Liver (tissue), 3 donors: ENCODE measurements around the gene ZNF195.
"Not testable (repeated sequence)": the region's sequence is repeated elsewhere in the genome, so short reads cannot be mapped to it uniquely, and the experiment has no call there.

ENCODE experiments used
- ATF3 ChIP-seq: IDR thresholded peaks from 2 replicates; pipeline ENCODE4 v1.6.1; 2016; ENCODE audit warnings: antibody characterized with exemption
- CTCF ChIP-seq: fragments of 150-350 bp; IDR thresholded peaks from 2 replicates; pipeline ENCODE4 v1.5.1; 2017; ENCODE audit warnings: improper control_type of control experiment, low read depth, low read length; ENCODE audit not compliant: missing input control
- HNF4A ChIP-seq, 2 donors: conservative IDR thresholded peaks; 2 replicates each; pipeline ENCODE4 v1.6.1; 2016; ENCODE audit warnings: antibody characterized with exemption in 2 of 2, mild to moderate bottlenecking in 2 of 2
- JUND ChIP-seq, 2 donors: IDR thresholded peaks; 2 replicates each; pipeline ENCODE4 v1.6.1; 2016; ENCODE audit warnings: antibody characterized with exemption in 2 of 2
- MAX ChIP-seq: IDR thresholded peaks from 2 replicates; pipeline ENCODE4 v1.6.1; 2016; ENCODE audit warnings: antibody characterized with exemption
- RAD21 ChIP-seq, 2 donors: IDR thresholded peaks; 2 replicates each; pipeline ENCODE4 v1.6.1; 2016; ENCODE audit warnings: antibody characterized with exemption in 2 of 2, mild to moderate bottlenecking in 2 of 2
- REST ChIP-seq: IDR thresholded peaks from 2 replicates; pipeline ENCODE4 v1.6.1; 2016; ENCODE audit warnings: antibody characterized with exemption, mild to moderate bottlenecking
- SP1 ChIP-seq: IDR thresholded peaks from 2 replicates; pipeline ENCODE4 v1.6.1; 2018; ENCODE audit warnings: antibody characterized with exemption, mild to moderate bottlenecking
- TAF1 ChIP-seq: conservative IDR thresholded peaks from 2 replicates; pipeline ENCODE4 v1.6.1; 2016; ENCODE audit warnings: antibody characterized with exemption, mild to moderate bottlenecking
- ZBTB33 ChIP-seq: IDR thresholded peaks from 2 replicates; pipeline ENCODE4 v1.6.1; 2016; ENCODE audit warnings: antibody characterized with exemption
- donor health status: healthy.
- donor health status: healthy.

GRCh38 chr11:3408722-3409121 is 29.8 kb upstream of the ZNF195 start:
- TF ChIP-seq CTCF (peak; percentile 54), RAD21 (IDR thresholded peaks at IDR 0.05) (peak; percentile 61 to 62)
- TF ChIP-seq REST; MAX; ATF3; JUND (IDR thresholded peaks at IDR 0.05); TAF1; HNF4A (conservative IDR thresholded peaks at IDR 0.05); SP1; ZBTB33: not testable (repeated sequence)
